NCI-H2227 treated with DMSO at 0.1 percent for 48 hours (cell line): ENCODE data around the gene SCMH1.
"Not testable (repeated sequence)": the region's sequence is repeated elsewhere in the genome, so short reads cannot be mapped to it uniquely, and the experiment has no call there.

Source experiments
- DNase-seq: peaks from one replicate; lab custom pipeline; 2025; lab: John Stamatoyannopoulos, UW

Gene SCMH1

DNA sequence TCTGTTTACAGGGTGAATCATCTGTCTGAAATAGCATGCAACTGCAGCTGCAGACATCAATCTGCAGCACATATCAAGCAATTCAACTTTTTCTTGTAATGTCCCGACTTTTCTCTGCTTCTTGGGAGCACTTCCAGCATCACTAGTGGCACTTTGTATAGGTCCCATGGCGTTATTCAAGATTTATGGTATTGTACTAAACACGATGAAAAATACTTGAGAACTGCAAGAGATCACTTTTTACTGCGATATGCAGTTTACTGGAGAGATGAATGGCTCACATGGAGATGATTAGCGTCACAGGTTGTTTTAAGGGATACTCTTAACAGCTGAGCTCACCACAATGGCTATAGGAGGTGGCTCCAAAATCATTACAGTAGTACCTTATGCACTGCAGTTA, 7.2 kb upstream of the SCMH1 start:
- DNase-seq = no peak

DNA sequence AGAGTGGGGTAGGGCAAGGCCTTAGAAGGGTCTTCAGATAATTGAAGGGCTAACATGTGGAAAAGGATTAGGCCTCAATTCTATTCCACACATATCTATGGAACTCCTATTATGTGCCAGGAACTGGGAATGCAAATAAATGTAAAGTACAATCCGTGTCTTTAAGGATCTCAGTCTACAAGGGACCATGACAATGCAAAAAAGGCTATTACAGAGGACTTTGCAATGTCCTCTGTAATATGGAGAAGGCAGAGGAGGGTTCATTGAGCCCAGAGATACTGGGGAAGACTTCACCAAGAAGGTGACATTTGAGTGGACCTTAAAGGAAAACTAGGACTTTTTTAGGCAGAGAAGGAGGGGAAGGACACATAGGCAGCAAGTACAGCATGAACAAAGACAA, 4.5 kb upstream of the SCMH1 start:
- DNase-seq = no peak

DNA sequence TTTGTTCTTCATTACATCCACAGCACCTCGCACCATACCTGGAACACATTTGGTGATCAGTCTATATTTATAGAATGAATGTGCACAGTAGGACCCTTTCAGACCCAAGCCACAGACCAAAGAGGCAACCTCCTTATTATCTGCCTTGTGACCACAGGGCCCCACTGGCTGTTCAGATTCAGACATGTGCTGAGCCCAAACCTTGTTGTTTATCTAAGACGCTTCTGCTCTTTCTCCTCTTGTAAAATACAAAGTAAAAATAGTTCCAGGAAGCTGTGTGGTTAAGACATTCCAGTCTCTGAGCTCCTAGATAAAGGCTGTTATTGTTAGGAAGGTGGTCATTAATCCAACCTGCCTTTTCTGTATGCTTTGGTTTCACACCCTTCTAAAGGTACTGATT, 3.6 kb upstream of the SCMH1 start:
- no peak for DNase-seq

DNA sequence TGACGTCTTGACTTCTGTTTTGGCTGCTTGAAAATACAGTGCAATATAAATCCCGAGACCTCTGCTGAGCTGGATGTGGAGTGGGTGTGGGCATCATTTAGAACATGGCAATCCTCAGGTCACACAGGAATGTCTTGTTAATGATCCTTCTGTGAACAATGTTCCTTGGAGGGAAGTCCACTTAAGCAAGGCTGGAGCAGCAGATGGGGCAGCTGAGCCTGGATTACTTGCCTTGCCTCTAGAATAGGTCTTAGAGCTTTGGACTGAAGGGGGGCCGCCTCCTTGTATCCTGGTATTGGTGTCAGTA, 926 bp upstream of the SCMH1 start:
- DNase-seq = no peak

DNA sequence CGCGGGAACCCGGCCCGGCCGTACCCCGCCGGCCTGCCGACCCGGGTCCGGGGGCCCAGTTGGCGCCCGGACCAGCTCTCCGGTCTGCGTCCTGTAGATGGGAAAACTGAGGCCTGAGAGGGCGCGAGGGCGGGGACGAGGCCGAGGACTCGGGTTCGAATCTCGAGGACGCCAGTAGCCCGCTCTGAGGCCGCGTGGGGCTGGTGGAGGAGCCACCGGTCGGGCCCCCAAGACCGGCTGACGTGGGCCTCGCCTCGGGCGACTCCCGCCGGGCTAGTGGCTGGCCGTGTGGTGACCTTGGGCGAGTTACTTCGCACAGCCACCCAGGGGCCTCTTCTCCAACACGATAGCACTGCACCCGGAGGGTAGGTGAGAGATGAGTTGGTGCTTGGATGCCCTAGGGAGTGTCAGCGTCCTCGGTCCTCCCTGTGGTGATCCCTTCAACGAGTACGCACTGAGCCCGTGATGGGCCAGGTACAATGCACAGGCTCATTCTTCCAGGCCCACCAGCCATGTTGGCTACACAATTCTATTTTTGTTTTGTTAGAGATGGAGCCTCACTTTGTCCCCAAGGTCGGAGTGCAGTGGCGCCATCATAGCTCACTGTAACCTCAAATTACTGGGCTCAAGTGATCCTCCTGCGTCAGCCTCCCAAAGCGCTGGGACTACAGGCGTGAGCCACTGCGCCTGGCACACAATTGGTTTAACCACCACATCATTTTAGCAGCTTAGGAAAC, 404 bp upstream of the SCMH1 start:
- DNase-seq = peak; percentile 48

DNA sequence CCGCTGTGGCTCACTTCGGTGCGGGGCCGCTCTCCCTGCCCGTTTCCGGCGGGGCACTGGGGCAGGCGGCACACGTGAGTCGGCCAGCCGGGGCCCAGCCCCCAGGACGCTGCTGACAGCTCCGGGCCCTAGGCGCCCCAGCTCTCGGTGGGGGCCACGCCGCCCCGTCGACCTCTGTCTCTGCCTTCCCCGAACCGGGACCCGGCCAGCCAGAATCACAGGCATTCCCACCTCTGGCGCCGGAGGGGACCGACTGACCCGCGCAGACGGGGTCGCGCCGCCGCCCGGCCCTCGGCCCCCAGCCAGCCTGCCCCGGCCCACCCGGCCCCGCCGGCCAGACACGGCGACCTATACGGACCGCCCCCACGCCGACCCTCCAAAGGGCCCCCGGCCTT, 755 bp downstream of the SCMH1 start:
- DNase-seq = no peak

DNA sequence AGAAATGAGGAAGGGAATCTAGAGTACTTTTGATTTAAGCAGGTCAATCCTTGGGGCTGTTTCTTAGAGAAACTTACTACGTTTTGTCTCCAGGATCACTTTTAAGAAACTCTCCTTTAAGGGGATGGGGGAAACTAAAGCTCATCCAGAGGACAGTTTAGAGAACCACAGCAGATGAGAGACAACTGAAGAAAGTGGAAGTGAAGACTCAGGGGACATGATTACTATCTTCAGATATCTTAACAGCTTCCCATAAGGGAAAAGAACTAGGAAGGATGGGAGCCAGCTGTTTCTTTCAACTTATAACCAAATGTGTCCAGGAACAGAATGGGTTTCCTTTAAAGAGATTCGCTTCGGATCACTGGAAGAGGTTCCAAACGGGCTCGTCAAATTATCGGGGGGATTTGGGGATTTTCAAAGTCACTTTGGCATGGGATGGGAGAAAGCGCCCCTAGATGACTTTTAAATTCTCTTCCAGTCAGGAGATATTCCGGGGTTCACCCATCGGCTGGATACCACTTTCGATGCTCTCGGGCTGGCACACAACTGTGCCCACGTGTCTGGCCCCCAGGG, 1.2 kb downstream of the SCMH1 start:
- DNase-seq = no peak

DNA sequence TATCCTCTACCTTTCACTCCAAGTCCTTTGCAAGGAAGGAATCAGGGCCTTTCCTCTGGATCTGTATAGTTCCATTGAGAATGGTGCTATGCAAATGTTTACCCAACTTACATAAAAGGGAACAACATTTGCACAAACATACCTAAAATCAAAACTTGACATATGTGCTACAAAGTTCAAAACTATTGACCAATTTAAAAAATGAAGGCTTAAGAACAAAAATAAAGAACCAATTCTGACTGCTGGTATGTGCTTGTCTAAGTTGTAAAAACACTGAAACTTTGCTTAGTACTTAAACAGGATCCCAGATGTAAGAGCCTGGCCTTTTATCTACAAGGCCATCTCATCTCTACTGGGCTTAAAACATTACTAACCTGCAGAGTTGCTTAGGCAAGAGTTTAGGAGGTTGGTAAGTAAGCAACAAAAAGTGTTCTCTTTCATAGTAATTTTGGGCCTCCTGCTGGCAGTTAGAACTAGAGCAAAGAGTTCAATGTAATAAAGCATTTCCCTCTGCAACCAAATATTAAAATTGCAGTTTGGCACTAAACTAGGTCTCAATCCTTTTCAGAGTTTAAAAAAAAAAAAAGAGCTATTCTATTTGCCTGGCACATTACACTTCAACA, 2.0 kb downstream of the SCMH1 start:
- no peak for DNase-seq

DNA sequence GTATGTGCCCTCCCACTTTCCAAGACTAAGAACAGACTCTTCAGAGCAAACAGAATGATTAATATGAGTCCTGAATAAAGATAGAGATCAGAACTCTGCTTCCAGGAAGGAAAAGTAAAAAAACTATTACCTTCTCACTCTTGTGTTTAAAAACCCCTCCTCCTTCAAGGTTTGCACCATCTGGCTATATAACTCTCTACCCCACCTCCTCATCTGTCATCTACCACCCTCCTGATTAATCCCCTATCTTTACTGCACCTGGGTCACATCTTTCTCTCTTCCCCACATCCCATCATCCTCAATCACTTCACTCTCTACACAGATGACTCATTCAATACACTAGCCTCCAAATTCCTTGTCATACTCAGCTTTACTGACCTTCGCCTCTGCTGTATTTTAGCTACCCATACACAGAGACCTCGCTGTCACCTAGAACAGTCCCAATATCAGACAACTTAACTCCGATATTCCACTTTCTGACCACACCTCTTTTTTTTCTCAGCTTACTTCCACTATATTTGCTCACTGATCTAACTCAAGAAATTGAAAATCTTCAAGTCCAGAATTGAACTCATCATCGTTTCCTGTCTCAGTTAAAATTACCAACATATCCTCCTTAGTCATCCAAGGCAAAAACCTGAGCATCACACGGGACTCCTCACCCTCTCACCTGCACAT, 3.7 kb downstream of the SCMH1 start:
- DNase-seq = peak; percentile 25

DNA sequence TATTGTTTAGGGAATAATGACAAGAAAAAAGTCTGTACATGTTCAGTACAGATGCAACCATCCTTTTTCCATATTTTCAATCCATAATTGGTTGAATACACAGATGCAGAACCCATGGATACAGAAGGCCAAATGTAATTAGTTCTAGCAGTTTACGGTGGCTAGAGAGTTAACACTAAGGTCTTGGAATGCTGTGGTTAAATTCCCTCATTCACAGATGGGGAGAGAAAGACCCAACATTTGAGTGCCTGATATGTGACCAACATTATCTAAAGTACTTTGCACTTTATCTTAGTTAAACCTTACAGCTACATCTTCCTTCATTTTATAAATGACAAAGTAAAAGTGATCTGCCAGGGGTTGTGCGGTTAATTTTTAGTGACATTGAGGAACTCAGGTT, 5.3 kb downstream of the SCMH1 start:
- DNase-seq = no peak

DNA sequence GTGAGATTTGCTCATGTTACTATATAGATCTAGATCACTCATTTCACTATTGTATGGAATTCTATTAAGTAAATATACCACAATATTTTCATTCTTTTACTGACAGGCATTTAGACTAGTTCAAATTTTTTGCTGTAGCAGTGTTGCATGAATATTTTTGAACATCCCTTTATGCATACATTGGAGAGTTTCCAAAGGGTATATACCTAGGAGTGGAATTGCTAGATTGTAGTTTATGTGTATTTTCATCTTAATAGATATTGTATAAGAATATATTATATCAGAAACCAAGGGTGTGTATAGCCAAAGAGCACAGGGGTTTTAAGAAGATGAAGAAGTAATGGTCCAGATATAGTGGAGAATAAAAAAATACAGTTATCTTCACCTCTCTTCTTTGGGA, 6.2 kb downstream of the SCMH1 start:
- DNase-seq = no peak

DNA sequence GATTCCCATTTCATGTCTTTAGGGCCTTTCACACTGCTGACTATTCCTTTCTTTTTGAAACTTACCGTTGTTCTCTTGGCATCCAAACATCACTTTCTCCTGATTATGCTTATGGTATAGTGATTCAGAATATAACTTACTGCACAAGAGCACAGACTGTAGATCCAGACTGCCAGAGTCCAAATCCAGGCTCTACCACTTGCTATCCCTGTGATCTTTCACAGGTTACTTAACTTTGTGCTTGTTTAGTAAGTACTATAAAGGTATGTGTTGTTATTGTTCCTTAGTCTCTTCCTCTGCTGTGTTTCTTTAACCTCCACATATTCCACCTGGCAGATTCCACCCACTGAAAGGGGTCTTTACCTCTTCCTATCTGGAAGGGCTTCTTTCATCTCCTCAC, 8.4 kb downstream of the SCMH1 start:
- DNase-seq = no peak

DNA sequence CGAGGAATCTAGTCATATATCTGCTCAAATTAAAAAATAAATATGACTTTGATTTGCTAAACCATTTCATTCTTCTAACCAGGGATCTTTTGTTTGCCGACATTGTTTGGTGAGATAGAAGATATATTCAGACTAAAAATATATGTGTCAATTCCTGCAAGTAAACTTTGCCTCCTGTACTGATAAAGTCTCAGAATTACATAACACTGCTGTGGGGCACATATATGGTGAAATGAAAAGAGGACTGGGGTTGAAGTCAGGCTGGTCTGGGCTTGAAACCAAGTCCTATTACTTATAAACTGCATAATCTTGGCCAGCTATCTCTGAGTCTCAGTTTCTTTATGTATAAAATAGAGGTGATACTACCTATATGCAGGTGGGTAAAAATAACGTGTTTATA, 9.8 kb downstream of the SCMH1 start:
- DNase-seq = no peak

DNA sequence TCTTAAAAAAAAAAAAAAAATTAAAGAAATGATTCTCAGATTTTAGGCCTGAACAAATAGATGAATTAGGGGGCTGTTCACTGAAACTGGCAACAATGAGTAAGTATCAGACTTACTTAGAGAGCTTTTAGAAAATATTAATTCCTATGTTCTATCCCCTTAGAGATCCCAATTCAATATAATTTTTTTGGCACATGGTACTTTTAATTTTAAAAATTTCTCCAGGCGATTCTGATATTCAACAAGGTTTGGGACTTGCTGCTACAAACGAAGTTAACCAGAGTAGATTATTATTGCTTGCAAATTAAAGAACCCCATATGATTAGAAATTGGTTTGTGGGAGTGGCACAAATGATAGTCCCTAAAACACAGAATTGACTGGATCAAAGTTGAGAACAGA, 11.4 kb downstream of the SCMH1 start:
- no peak for DNase-seq

DNA sequence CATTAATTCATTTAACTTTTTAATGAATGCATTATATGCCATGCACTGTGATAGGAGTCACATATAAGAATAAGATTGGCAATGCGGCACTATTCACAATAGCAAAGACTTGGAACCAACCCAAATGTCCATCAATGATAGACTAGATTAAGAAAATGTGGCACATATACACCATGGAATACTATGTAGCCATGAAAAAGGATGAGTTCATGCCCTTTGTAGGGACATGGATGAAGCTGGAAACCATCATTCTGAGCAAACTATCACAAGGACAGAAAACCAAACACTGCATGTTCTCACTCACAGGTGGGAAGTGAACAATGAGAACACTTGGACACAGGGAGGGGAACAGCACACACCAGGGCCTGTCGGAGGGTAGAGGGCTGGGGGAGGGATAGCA, 12.9 kb downstream of the SCMH1 start:
- DNase-seq = not testable (repeated sequence)

DNA sequence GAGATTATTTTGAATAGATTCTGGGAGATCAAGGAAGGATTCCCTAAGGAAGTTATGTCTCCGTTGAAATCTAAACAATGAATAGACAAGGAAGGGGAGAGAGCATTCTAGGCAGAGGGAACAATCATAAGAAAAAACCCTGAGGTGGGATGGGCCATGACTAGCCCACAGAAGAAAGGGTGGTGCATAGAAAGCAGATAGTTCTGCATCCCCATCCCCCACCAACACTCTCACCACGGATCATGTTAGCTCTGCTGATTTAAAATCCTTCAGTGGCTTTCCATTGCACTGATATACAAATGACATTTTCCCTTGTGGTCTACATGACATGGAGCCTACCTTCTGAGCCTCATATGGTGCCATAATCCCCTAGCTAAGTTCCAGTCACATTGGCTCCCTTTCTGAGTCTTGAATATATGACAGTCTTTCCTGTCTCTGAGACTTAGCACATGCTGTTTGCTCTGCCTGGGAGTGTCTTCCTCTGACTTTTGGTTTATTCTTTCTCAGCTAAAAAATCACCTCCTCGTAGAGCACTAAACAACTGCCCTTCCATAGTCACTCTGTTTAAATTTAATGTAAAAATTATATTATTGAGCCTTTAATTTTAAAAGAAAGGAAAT, 15.2 kb downstream of the SCMH1 start:
- no peak for DNase-seq

DNA sequence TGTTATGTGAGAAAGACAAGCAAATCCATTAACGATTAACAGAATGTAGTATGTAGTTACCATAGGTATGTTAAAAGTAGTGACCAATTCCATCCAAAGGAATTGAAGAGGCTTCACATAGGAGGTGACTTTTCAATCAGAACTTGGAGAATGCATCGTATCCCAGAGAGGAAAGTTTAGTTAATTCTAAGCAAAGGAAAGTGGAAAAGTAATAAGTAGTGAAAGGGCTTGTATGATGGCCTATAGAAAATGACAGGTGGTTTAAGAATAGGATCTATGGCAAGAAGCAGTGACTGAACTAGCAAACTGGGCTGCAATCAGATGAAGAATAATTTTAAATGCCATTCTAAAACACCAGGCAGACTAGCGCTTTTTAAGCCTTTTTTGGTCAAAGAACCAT, 16.6 kb downstream of the SCMH1 start:
- DNase-seq = no peak

DNA sequence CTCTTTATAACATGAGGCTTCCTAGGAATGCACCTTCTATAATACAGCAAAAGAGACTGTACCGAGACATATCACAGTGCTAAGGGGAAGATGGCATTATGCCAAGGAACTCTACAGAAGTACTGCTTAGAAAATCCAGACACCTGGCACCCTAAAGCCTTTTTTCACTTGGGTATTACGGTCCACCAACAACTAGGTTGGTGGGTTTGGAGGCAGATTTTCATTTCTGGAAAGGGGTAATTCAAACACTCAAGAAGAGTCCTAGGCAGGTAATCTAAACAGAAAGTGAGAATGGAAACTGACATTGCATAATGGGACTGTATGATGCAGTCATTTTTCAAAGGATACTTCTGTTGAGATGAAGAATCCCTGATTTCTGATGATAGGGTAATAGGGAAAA, 19.6 kb downstream of the SCMH1 start:
- DNase-seq = no peak

DNA sequence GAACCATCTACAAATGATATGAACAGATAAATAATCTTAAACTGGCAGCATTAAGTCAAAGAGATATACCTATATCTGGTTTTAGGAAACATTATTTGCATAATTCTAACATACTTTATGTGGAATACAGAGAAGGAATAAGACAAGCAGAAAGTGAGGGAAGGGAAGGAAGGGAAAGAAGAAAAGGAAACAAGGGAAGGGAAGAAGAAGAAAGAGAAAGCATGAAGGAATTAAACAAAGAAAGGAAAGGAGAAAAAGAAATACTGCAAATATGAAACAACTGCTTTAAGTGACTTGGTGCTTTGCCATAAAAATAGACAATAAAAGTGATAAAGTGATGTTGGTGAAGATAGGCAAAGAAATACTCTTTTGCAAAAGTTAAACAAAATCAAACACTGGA, 20.1 kb downstream of the SCMH1 start:
- no peak for DNase-seq

DNA sequence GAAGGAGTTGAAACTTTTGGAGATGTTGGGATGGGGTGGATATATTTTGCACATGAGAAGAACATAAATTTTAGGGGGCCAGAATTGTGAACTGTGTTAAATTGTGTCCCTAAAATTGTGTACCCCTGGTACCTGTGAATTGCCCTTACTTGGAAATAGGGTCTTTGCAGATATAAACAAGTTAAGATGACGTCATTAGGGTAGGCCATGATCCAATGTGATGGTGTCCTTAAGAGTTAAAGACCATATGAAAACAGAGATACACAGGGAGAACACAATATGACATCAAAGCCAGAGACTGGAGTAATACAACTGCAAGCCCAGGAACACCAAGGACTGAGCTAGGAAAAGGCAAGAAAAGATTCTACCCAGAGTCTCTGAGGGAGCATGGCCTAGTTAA, 24.0 kb downstream of the SCMH1 start:
- DNase-seq = no peak

DNA sequence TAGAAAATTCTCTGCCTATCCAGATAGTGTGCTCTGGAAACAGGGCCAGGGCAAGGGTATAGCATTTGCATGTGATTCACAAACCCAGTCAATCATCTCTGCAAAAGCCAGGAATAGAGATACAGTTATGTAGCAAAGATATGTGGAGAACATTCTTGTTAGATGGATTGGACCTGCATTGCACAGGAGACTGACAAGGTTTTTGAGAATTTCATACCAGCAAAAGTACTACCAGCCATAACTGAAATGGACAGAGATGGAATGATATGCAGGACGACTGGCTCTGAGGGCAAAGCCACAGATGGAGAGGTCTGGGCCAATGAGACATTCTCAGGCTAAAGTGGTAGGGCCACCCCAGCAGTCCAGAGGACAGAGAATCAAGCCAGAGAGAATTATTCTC, 24.7 kb downstream of the SCMH1 start:
- no peak for DNase-seq

DNA sequence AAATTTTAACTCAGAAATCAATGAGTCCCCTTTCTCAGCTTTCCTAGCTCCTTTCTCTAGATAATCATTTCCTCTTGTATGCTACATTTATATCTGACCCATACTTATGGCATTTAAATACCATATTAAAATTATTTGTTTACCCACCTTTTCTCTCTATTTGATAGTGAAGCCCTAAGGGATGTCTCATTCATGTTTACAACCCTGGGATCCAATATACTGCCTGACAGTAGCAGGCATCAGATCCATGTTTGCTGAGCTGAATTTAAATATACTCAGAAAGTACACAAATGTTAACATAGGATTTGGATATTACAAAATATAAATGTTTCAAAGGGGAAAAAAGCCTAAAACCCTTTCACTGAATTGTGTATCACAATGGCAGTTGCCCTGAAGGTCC, 26.5 kb downstream of the SCMH1 start:
- DNase-seq = no peak

DNA sequence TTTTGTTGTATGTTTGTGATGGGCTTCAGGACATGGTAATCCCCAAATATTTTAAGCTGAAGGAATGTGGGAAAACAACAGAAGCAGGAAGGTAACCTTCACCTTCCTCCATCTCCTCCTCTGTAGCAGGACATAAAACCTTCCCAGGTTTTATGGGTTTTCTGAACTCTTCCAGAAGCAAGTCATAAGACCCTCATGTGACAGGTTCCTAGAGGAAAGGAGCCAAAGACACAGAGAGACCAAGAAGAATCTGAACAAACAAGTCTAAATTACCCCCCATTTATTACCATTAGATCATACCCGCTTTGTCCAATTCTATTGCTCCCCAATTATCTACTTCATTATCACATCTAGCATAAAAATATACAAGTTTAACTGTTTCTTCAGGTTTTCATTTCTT, 28.8 kb downstream of the SCMH1 start:
- DNase-seq = no peak
